Measurements from ENCODE around the gene COX7B2. TPM values are rescaled to one million over a fixed set of nuclear protein-coding genes. Genes with fewer than 3 reads are reported as not detected.

The COX7B2 gene
- total and polyA plus RNA-seq, 2 of the 4 experiments (the other 2 are of a cell fraction) = not detected

- Histone ChIP-seq H3K27ac (ENCODE audit: insufficient read depth, low read length) (no peak overlapping the region), H3K4ac (ENCODE audit: low read depth, low read length) (no peak overlapping the region), H3K4me2 (ENCODE audit: low read depth, low read length) (no peak overlapping the region), H4K20me1 (ENCODE audit: insufficient read depth, low read length) (no peaks in the 10 kb centered on the region), H3K56ac (ENCODE audit: extremely low read depth, insufficient read depth, low read length) (no peak overlapping the region), H2AK9ac (replicated peaks; ENCODE audit: low read depth, low read length, poor library complexity) (no peak overlapping the region), H2AK5ac (ENCODE audit: low read depth, low read length) (no peak overlapping the region), H4K8ac (ENCODE audit: low read depth in 2 of 2, low read length in 2 of 2) (no peak overlapping the region), H3K9ac (ENCODE audit: low read depth, low read length) (no peak overlapping the region), H3K79me1 (ENCODE audit: low read depth in 1 of 2, low read length in 2 of 2) (no peaks in the 10 kb centered on the region), H3K27me3 (ENCODE audit: control insufficient read depth, insufficient read depth, low read length) (no peaks in the 10 kb centered on the region), H3K4me3 (ENCODE audit: insufficient read depth, low read depth, low read length) (no peak overlapping the region), H3K36me3 (ENCODE audit: control insufficient read depth, insufficient read depth, low read length) (no peaks in the 10 kb centered on the region), H3K9me3 (ENCODE audit: control insufficient read depth, insufficient read depth, low read length) (no peaks in the 10 kb centered on the region), H3K14ac (replicated peaks; ENCODE audit: low read depth, low read length) (no peak overlapping the region), H2BK20ac (ENCODE audit: low read depth, low read length) (no peak overlapping the region), H2BK120ac (ENCODE audit: low read depth, low read length) (no peak overlapping the region), H2AFZ (replicated peaks; ENCODE audit: low read length, poor library complexity) (no peak overlapping the region), H4K91ac (ENCODE audit: insufficient read depth, low read depth, low read length) (no peak overlapping the region), H4K5ac (ENCODE audit: low read depth, low read length) (peak overlapping the region; percentile 32; the same call in 1 of the 2 replicates), H2BK15ac (ENCODE audit: low read depth, low read length) (no peak overlapping the region), H3K23ac (ENCODE audit: low read depth, low read length) (no peak overlapping the region), H3K4me1 (ENCODE audit: control insufficient read depth, insufficient read depth, low read length) (peaks cover 9% of the 10 kb centered on the region), H3K9me1 (ENCODE audit: insufficient read depth, low read length) (no peaks in the 10 kb centered on the region), H3K18ac (ENCODE audit: low read depth, low read length) (no peak overlapping the region; the same call in 1 of the 2 replicates), H2BK5ac (ENCODE audit: low read depth, low read length, poor library complexity, severe bottlenecking) (no peak overlapping the region)
- dilution Hi-C loops (cut with HindIII; ENCODE audit: low sequenced_read_pairs, unreplicated experiment) = no loop called here
- intact Hi-C loops (cut with micrococcal nuclease) = loop anchor here (5.0 kb wide), 1 partner anchor 51 kb away; no protein-coding TSS in a partner anchor
- WGBS, 2 experiments (ENCODE audit: extremely low coverage in 2 of 2, insufficient read length in 1 of 2) = no CpG with 5 or more reads among the region's 3 CpGs
- peak; percentile 31 for DNase-seq
- ChIA-PET CTCF (no interaction called here), POLR2A (ENCODE audit: unreplicated experiment) (no interaction called here)
- in situ Hi-C loops (cut with MboI; ENCODE audit: low sequenced_read_pairs) = no loop called here
- no peak for ATAC-seq (ENCODE audit: low read depth)
- TF ChIP-seq RCOR1 (IDR thresholded peaks at IDR 0.05; ENCODE audit: insufficient replicate concordance, low read length) = no peak
- TF ChIP-seq RAD21 (IDR thresholded peaks at IDR 0.05; ENCODE audit: low read length) = no peak
- no peak for TF ChIP-seq CHD1 (IDR thresholded peaks at IDR 0.05; ENCODE audit: low read depth, low read length)
- no peak for TF ChIP-seq SMC3 (IDR thresholded peaks at IDR 0.05; ENCODE audit: low read depth, low read length)
- no peak for TF ChIP-seq USF2 (IDR thresholded peaks at IDR 0.05; ENCODE audit: low read depth, low read length)
- TF ChIP-seq FOS (IDR thresholded peaks at IDR 0.05; ENCODE audit: low read depth, low read length) = no peak
- TF ChIP-seq MAFK (IDR thresholded peaks at IDR 0.05; ENCODE audit: low read depth, low read length) = no peak
- TF ChIP-seq MAZ (IDR thresholded peaks at IDR 0.05; ENCODE audit: borderline replicate concordance, low read depth, low read length) = no peak
- TF ChIP-seq POLR2A (IDR thresholded peaks at IDR 0.05; ENCODE audit: low read depth, low read length) = no peak
- no peak for TF ChIP-seq CEBPB (IDR thresholded peaks at IDR 0.05; ENCODE audit: low read depth, low read length)
- BruUV-seq (replicated peaks) = no TSS peak
Measured at GRCh38 chr4:46950826-46951225, 41.8 kb upstream of the COX7B2 start.

Measured in IMR-90 (cell line).